Measurements from ENCODE around the gene SLC29A2. TPM values are rescaled to one million over a fixed set of nuclear protein-coding genes. Genes with fewer than 3 reads are reported as not detected.
"Not testable (repeated sequence)": the region's sequence is repeated elsewhere in the genome, so short reads cannot be mapped to it uniquely, and the experiment has no call there.

SLC29A2 gene
- total and polyA plus RNA-seq, 12 donors = 0.48 to 4.7 (median 1.3) TPM; not detected in 1

GRCh38 chr11:66393954-66394353 lies 22.4 kb upstream of the SLC29A2 start:
- TF ChIP-seq POLR2A (IDR thresholded peaks at IDR 0.05) (no peak), CTCF (IDR thresholded peaks at IDR 0.05) (no peak)
- Histone ChIP-seq H3K27ac (no peak overlapping the region), H3K27me3 (peaks cover 10% of the 10 kb centered on the region), H3K4me3 (no peak overlapping the region), H3K4me1 (replicated peaks in 1 of 2) (no peaks in the 10 kb centered on the region), H3K9me3 (replicated peaks in 1 of 3) (no peaks in the 10 kb centered on the region), H3K36me3 (replicated peaks in 1 of 2) (no peaks in the 10 kb centered on the region)
- intact Hi-C loops (cut with DNase I) = no loop called here
- DNase-seq = no peak
- 74 to 84% (median 76%) methylated on average over 3 of the region's 3 CpGs for WGBS, 4 donors

- Histone ChIP-seq H3K36me3 (replicated peaks in 1 of 2) (no peaks in the 10 kb centered on the region), H3K27ac (no peak overlapping the region), H3K4me1 (replicated peaks in 1 of 2) (peaks cover 0 to 4% of the 10 kb centered on the region in 2 donors), H3K27me3 (peaks cover 10% of the 10 kb centered on the region), H3K4me3 (no peak overlapping the region), H3K9me3 (replicated peaks in 1 of 3) (no peaks in the 10 kb centered on the region)
- no peak for DNase-seq
- intact Hi-C loops (cut with DNase I) = no loop called here
- WGBS, 4 donors = 62 to 69% (median 68%) methylated on average over 6 of the region's 6 CpGs
- TF ChIP-seq POLR2A (IDR thresholded peaks at IDR 0.05) (no peak), CTCF (IDR thresholded peaks at IDR 0.05) (no peak)
Observed at GRCh38 chr11:66391322-66391721, 19.8 kb upstream of the SLC29A2 start.

- Histone ChIP-seq H3K27me3 (peaks cover 6% of the 10 kb centered on the region), H3K4me3 (no peak overlapping the region), H3K27ac (no peak overlapping the region), H3K36me3 (replicated peaks in 1 of 2) (no peaks in the 10 kb centered on the region), H3K9me3 (replicated peaks in 1 of 3) (no peaks in the 10 kb centered on the region), H3K4me1 (replicated peaks in 1 of 2) (peaks cover 0 to 5% of the 10 kb centered on the region in 2 donors)
- intact Hi-C loops (cut with DNase I) = no loop called here
- TF ChIP-seq POLR2A (IDR thresholded peaks at IDR 0.05) (no peak), CTCF (IDR thresholded peaks at IDR 0.05) (peak; percentile 43 to 64 (median 54))
- 19 to 30% (median 25%) methylated on average over 6 to 8 of the region's 8 CpGs for WGBS, 4 donors
- DNase-seq = peak; percentile 58 to 82 (median 74)
Observed at GRCh38 chr11:66388780-66389386, 17.3 kb upstream of the SLC29A2 start.

- peak; percentile 80 to 96 (median 89) for DNase-seq
- Histone ChIP-seq H3K27me3 (no peaks in the 10 kb centered on the region), H3K9me3 (replicated peaks in 1 of 3) (no peaks in the 10 kb centered on the region), H3K4me3 (peak overlapping the region in 1 of 4 donors; percentile 28), H3K36me3 (replicated peaks in 1 of 2) (no peaks in the 10 kb centered on the region), H3K4me1 (replicated peaks in 1 of 2) (peaks cover 0 to 5% of the 10 kb centered on the region in 2 donors), H3K27ac (no peak overlapping the region)
- TF ChIP-seq CTCF (IDR thresholded peaks at IDR 0.05) = peak; percentile 68 to 95 (median 76)
- TF ChIP-seq POLR2A (IDR thresholded peaks at IDR 0.05) = no peak
- intact Hi-C loops (cut with DNase I) = no loop called here
- whole genome bisulfite sequencing, 4 donors = 7 to 10% (median 8%) methylated on average over 17 to 20 of the region's 20 CpGs
Observed at GRCh38 chr11:66386171-66387069, 14.9 kb upstream of the SLC29A2 start.

GRCh38 chr11:66384316-66384715 lies 12.8 kb upstream of the SLC29A2 start:
- H3K9me3 ChIP-seq (replicated peaks in 1 of 3); DNase-seq; H3K27ac ChIP-seq; intact Hi-C loops (cut with DNase I); H3K36me3 ChIP-seq (replicated peaks in 1 of 2); H3K27me3 ChIP-seq; H3K4me1 ChIP-seq (replicated peaks in 1 of 2); H3K4me3 ChIP-seq: not testable (repeated sequence)
- 69 to 84% (median 80%) methylated on average over 7 to 13 of the region's 13 CpGs for WGBS, 4 donors

- H3K27ac ChIP-seq; H3K36me3 ChIP-seq (replicated peaks in 1 of 2); DNase-seq; H3K4me3 ChIP-seq; intact Hi-C loops (cut with DNase I); H3K4me1 ChIP-seq (replicated peaks in 1 of 2); H3K27me3 ChIP-seq; H3K9me3 ChIP-seq (replicated peaks in 1 of 3): not testable (repeated sequence)
- WGBS, 4 donors = 20 to 25% (median 21%) methylated on average over 7 of the region's 7 CpGs
Observed at GRCh38 chr11:66380264-66380663, 8.7 kb upstream of the SLC29A2 start.
